Activated CD8-positive, alpha-beta T cell treated with anti-CD3 and anti-CD28 coated beads, Interleukin-2, amount 10 ng/mL, durations not matched to agents 7 days and 5 days (primary cell): ENCODE results near the gene RBFOX1. TPM values are rescaled to one million over a fixed set of nuclear protein-coding genes. Genes with fewer than 3 reads are reported as not detected.

Experiments used
- ATAC-seq: fragments of 150-1000 bp; cut with Tn5 transposase; one replicate; pipeline ENCODE4 v1.10.0; 2021; ENCODE audit warnings: moderate library complexity
- CTCF ChIA-PET: fragments of 350-600 bp; sonication (Branson Sonifier 250); formaldehyde crosslinking; loops from one replicate; lab custom pipeline; 2021; ENCODE audit warnings: antibody characterized with exemption; lab: Charles Lee
- POLR2A ChIA-PET: fragments of 350-600 bp; sonication (Branson Sonifier 250); formaldehyde crosslinking; loops from one replicate; lab custom pipeline; 2021; ENCODE audit warnings: antibody characterized with exemption; lab: Charles Lee
- DNase-seq: peaks from one replicate; pipeline ENCODE4 v3.0.0-alpha.2; 2020
- H3K27ac Mint-ChIP-seq: one replicate; pipeline ENCODE4 v1.8.0; 2021; ENCODE audit warnings: mild to moderate bottlenecking, mixed read lengths
- H3K27me3 Mint-ChIP-seq: one replicate; pipeline ENCODE4 v1.8.0; 2021; ENCODE audit warnings: low read depth, mixed read lengths
- H3K36me3 Mint-ChIP-seq: one replicate; pipeline ENCODE4 v1.8.0; 2021; ENCODE audit warnings: low read depth, mixed read lengths
- H3K4me1 Mint-ChIP-seq: one replicate; pipeline ENCODE4 v1.8.0; 2021; ENCODE audit warnings: low read depth, mixed read lengths
- H3K4me3 Mint-ChIP-seq: one replicate; pipeline ENCODE4 v1.8.0; 2021; ENCODE audit warnings: mild to moderate bottlenecking, mixed read lengths
- H3K9me3 Mint-ChIP-seq: one replicate; pipeline ENCODE4 v1.8.0; 2022; ENCODE audit warnings: mixed read lengths; ENCODE audit not compliant: insufficient read depth
- total RNA-seq, 2 experiments: library from RNA; stranded (reverse); gene quantifications; one replicate each; pipeline ENCODE4 v1.2.3, GENCODE V29; 2021

The RBFOX1 gene
- not detected for total RNA-seq

GRCh38 chr16:7332611-7333010 is at the start of gene RBFOX1:
Gene RBFOX1, plus strand, starts transcription at chr16:7332845.
- CTCF ChIA-PET: no interaction called here
- Mint-ChIP-seq H3K4me3 (no peak within 1 kb of the TSS), H3K36me3 (no peaks in the 10 kb centered on the region), H3K27me3 (no peaks in the 10 kb centered on the region), H3K27ac (no peak within 1 kb of the TSS), H3K4me1 (no peaks in the 10 kb centered on the region), H3K9me3 (peaks cover 15% of the 10 kb centered on the region)
- POLR2A ChIA-PET: no interaction called here
- DNase-seq (no peak), ATAC-seq (no peak)

- H3K4me3 Mint-ChIP-seq: no peak overlapping the region
- ChIA-PET CTCF (no interaction called here), POLR2A (no interaction called here)
- H3K27ac Mint-ChIP-seq: no peak overlapping the region
- peaks cover 10% of the 10 kb centered on the region for H3K9me3 Mint-ChIP-seq
- no peaks in the 10 kb centered on the region for H3K4me1 Mint-ChIP-seq
- H3K36me3 Mint-ChIP-seq: no peaks in the 10 kb centered on the region
- H3K27me3 Mint-ChIP-seq: no peaks in the 10 kb centered on the region
- no peak for ATAC-seq
- DNase-seq: no peak
These were observed 47.9 kb upstream of the RBFOX1 start for GRCh38 chr16:7284780-7285179.

- Mint-ChIP-seq H3K9me3 (peaks cover 10% of the 10 kb centered on the region), H3K4me1 (no peaks in the 10 kb centered on the region), H3K27me3 (no peaks in the 10 kb centered on the region), H3K27ac (no peak overlapping the region), H3K4me3 (no peak overlapping the region), H3K36me3 (no peaks in the 10 kb centered on the region)
- ATAC-seq (no peak), DNase-seq (no peak)
- ChIA-PET CTCF (no interaction called here), POLR2A (interaction anchor here (0.7 kb wide), 1 partner anchor 1750 kb away, joined by 3 read pairs; no protein-coding TSS in a partner anchor)
These were observed 47.1 kb upstream of the RBFOX1 start for GRCh38 chr16:7285520-7285919.

GRCh38 chr16:7289299-7289698 is 43.3 kb upstream of the RBFOX1 start:
- Mint-ChIP-seq H3K9me3 (peaks cover 10% of the 10 kb centered on the region), H3K36me3 (no peaks in the 10 kb centered on the region), H3K4me3 (no peak overlapping the region), H3K27ac (no peak overlapping the region), H3K4me1 (no peaks in the 10 kb centered on the region), H3K27me3 (no peaks in the 10 kb centered on the region)
- POLR2A ChIA-PET: no interaction called here
- CTCF ChIA-PET: no interaction called here
- DNase-seq: no peak
- ATAC-seq: no peak

GRCh38 chr16:7290682-7291081 is 42.0 kb upstream of the RBFOX1 start:
- no peak for DNase-seq
- Mint-ChIP-seq H3K4me3 (no peak overlapping the region), H3K36me3 (no peaks in the 10 kb centered on the region), H3K27me3 (no peaks in the 10 kb centered on the region), H3K27ac (no peak overlapping the region), H3K9me3 (peaks cover 5% of the 10 kb centered on the region), H3K4me1 (no peaks in the 10 kb centered on the region)
- ChIA-PET CTCF (no interaction called here), POLR2A (no interaction called here)
- no peak for ATAC-seq

GRCh38 chr16:7294020-7294419 is 38.6 kb upstream of the RBFOX1 start:
- Mint-ChIP-seq H3K36me3 (no peaks in the 10 kb centered on the region), H3K27ac (no peak overlapping the region), H3K27me3 (no peaks in the 10 kb centered on the region), H3K9me3 (no peaks in the 10 kb centered on the region), H3K4me3 (no peak overlapping the region), H3K4me1 (no peaks in the 10 kb centered on the region)
- DNase-seq (no peak), ATAC-seq (no peak)
- ChIA-PET CTCF (no interaction called here), POLR2A (no interaction called here)

- Mint-ChIP-seq H3K4me1 (no peaks in the 10 kb centered on the region), H3K36me3 (no peaks in the 10 kb centered on the region), H3K27ac (no peak overlapping the region), H3K4me3 (no peak overlapping the region), H3K27me3 (peaks cover 9% of the 10 kb centered on the region), H3K9me3 (no peaks in the 10 kb centered on the region)
- ChIA-PET POLR2A (no interaction called here), CTCF (no interaction called here)
- ATAC-seq (no peak), DNase-seq (no peak)
These were observed 29.5 kb upstream of the RBFOX1 start for GRCh38 chr16:7303052-7303610.

GRCh38 chr16:7303660-7304200 is 28.9 kb upstream of the RBFOX1 start:
- CTCF ChIA-PET: no interaction called here

GRCh38 chr16:7304279-7304678 is 28.4 kb upstream of the RBFOX1 start:
- Mint-ChIP-seq H3K27ac (no peak overlapping the region), H3K4me3 (no peak overlapping the region), H3K27me3 (peaks cover 9% of the 10 kb centered on the region), H3K4me1 (no peaks in the 10 kb centered on the region), H3K36me3 (no peaks in the 10 kb centered on the region), H3K9me3 (no peaks in the 10 kb centered on the region)
- CTCF ChIA-PET: no interaction called here
- POLR2A ChIA-PET: no interaction called here
- no peak for ATAC-seq
- DNase-seq: no peak

More at GRCh38 chr16:7303660-7304200, 28.9 kb upstream of the RBFOX1 start:
- Mint-ChIP-seq H3K27ac (no peak overlapping the region), H3K9me3 (no peaks in the 10 kb centered on the region), H3K4me3 (no peak overlapping the region), H3K36me3 (no peaks in the 10 kb centered on the region), H3K4me1 (no peaks in the 10 kb centered on the region), H3K27me3 (peaks cover 9% of the 10 kb centered on the region)
- ATAC-seq (no peak), DNase-seq (no peak)
- POLR2A ChIA-PET: no interaction called here

GRCh38 chr16:7304958-7305357 is 27.7 kb upstream of the RBFOX1 start:
- H3K27me3 Mint-ChIP-seq: peaks cover 9% of the 10 kb centered on the region
- CTCF ChIA-PET: no interaction called here
- no peaks in the 10 kb centered on the region for H3K9me3 Mint-ChIP-seq
- POLR2A ChIA-PET: no interaction called here
- no peak for ATAC-seq
- H3K4me1 Mint-ChIP-seq: no peaks in the 10 kb centered on the region
- no peaks in the 10 kb centered on the region for H3K36me3 Mint-ChIP-seq
- H3K4me3 Mint-ChIP-seq: no peak overlapping the region
- H3K27ac Mint-ChIP-seq: no peak overlapping the region
- DNase-seq: no peak

- Mint-ChIP-seq H3K27ac (no peak overlapping the region), H3K36me3 (no peaks in the 10 kb centered on the region), H3K27me3 (no peaks in the 10 kb centered on the region), H3K9me3 (peaks cover 6% of the 10 kb centered on the region), H3K4me1 (no peaks in the 10 kb centered on the region), H3K4me3 (no peak overlapping the region)
- ChIA-PET POLR2A (interaction anchor here (0.6 kb wide), 1 partner anchor 462 kb away, joined by 3 read pairs; no protein-coding TSS in a partner anchor), CTCF (no interaction called here)
- no peak for ATAC-seq
- DNase-seq: no peak
These were observed 19.5 kb upstream of the RBFOX1 start for GRCh38 chr16:7313170-7313569.

GRCh38 chr16:7314163-7314562 is 18.5 kb upstream of the RBFOX1 start:
- ChIA-PET POLR2A (no interaction called here), CTCF (no interaction called here)
- no peaks in the 10 kb centered on the region for H3K36me3 Mint-ChIP-seq
- no peaks in the 10 kb centered on the region for H3K27me3 Mint-ChIP-seq
- no peaks in the 10 kb centered on the region for H3K4me1 Mint-ChIP-seq
- no peak overlapping the region for H3K4me3 Mint-ChIP-seq
- no peak for DNase-seq
- no peak overlapping the region for H3K27ac Mint-ChIP-seq
- ATAC-seq: no peak
- H3K9me3 Mint-ChIP-seq: peaks cover 6% of the 10 kb centered on the region

GRCh38 chr16:7315813-7316212 is 16.8 kb upstream of the RBFOX1 start:
- Mint-ChIP-seq H3K36me3 (no peaks in the 10 kb centered on the region), H3K9me3 (peaks cover 5% of the 10 kb centered on the region), H3K4me1 (no peaks in the 10 kb centered on the region), H3K27ac (no peak overlapping the region), H3K4me3 (no peak overlapping the region), H3K27me3 (no peaks in the 10 kb centered on the region)
- ATAC-seq (no peak), DNase-seq (no peak)
- CTCF ChIA-PET: no interaction called here
- POLR2A ChIA-PET: no interaction called here
